ENCODE results near the gene TRIM41. TPM values are rescaled to one million over a fixed set of nuclear protein-coding genes. Genes with fewer than 3 reads are reported as not detected.

The TRIM41 gene
- total and polyA plus RNA-seq, 2 experiments from 2014 or later = 6.2 to 8.7 TPM

GRCh38 chr5:181246276-181247049 is 23.4 kb downstream of the TRIM41 start:
- peaks cover 52% of the 10 kb centered on the region for H4K20me1 ChIP-seq (replicated peaks; ENCODE audit: insufficient read depth)

GRCh38 chr5:181248277-181248676 is 25.2 kb downstream of the TRIM41 start:
- Histone ChIP-seq H3F3A (replicated peaks; ENCODE audit: low read depth) (peaks cover 15% of the 10 kb centered on the region), H3K4me1 (ENCODE audit: insufficient read depth) (peaks cover 27% of the 10 kb centered on the region), H3K4me2 (peak overlapping the region; percentile 96), H3K9me2 (ENCODE audit: insufficient read depth) (no peaks in the 10 kb centered on the region), H3K27me3 (ENCODE audit: insufficient read depth) (no peaks in the 10 kb centered on the region), H4K20me1 (replicated peaks; ENCODE audit: insufficient read depth) (peaks cover 48% of the 10 kb centered on the region), H3K36me3 (ENCODE audit: insufficient read depth) (peaks cover 16% of the 10 kb centered on the region), H3K4me3 (peak overlapping the region; percentile 100), H3K79me2 (replicated peaks; ENCODE audit: insufficient read depth) (peaks cover 84% of the 10 kb centered on the region), H2AFZ (no peak overlapping the region), H3K27ac (ENCODE audit: low read depth) (no peak overlapping the region)
- Mint-ChIP-seq H3K27me3 (ENCODE audit: insufficient read depth, low read depth, poor library complexity) (peaks cover 25% of the 10 kb centered on the region), H3K4me3 (peak overlapping the region; percentile 90), H3K4me1 (peaks cover 35% of the 10 kb centered on the region), H3K27ac (peak overlapping the region; percentile 76), H3K9me3 (peaks cover 4% of the 10 kb centered on the region; the same call in 2 of the 3 replicates), H3K36me3 (ENCODE audit: low read depth) (peaks cover 54% of the 10 kb centered on the region)
- DNase-seq (ENCODE audit: low spot score) = no peak
- no peak for ATAC-seq
- TF ChIP-seq REST (IDR thresholded peaks at IDR 0.05; ENCODE audit: unreplicated experiment) (no peak), EZH2phosphoT487 (IDR thresholded peaks at IDR 0.05; ENCODE audit: unreplicated experiment) (no peak), ZNF331 (CRISPR knock-in tag; IDR thresholded peaks at IDR 0.05; ENCODE audit: low read depth) (no peak), JUNB (IDR thresholded peaks at IDR 0.05; ENCODE audit: unreplicated experiment) (no peak), NANOG (IDR thresholded peaks at IDR 0.05; ENCODE audit: borderline replicate concordance) (no peak), STAT1 (IDR thresholded peaks at IDR 0.05; ENCODE audit: unreplicated experiment) (no peak), ETS1 (IDR thresholded peaks at IDR 0.05) (no peak), EZH2 (IDR thresholded peaks at IDR 0.05; ENCODE audit: low read depth, unreplicated experiment) (no peak), ZNF114 (CRISPR knock-in tag; IDR thresholded peaks at IDR 0.05) (no peak)

More at GRCh38 chr5:181246276-181247049, 23.4 kb downstream of the TRIM41 start:
- TF ChIP-seq STAT1 (IDR thresholded peaks at IDR 0.05; ENCODE audit: unreplicated experiment) = no peak
- peak; percentile 49; the same call in 1 of the 2 replicates for TF ChIP-seq ETS1 (IDR thresholded peaks at IDR 0.05)
- TF ChIP-seq POLR2AphosphoS5 (IDR thresholded peaks at IDR 0.05; ENCODE audit: low read depth) = peak; percentile 79
- Histone ChIP-seq H3K9me2 (ENCODE audit: insufficient read depth) (no peaks in the 10 kb centered on the region), H3F3A (replicated peaks; ENCODE audit: low read depth) (peaks cover 33% of the 10 kb centered on the region), H3K4me1 (ENCODE audit: insufficient read depth) (peaks cover 37% of the 10 kb centered on the region), H3K4me2 (peak overlapping the region; percentile 96), H2AFZ (peak overlapping the region; percentile 89), H3K4me3 (peak overlapping the region; percentile 100), H3K36me3 (ENCODE audit: insufficient read depth) (peaks cover 24% of the 10 kb centered on the region), H3K27ac (ENCODE audit: low read depth) (peak overlapping the region; percentile 99), H3K27me3 (ENCODE audit: insufficient read depth) (no peaks in the 10 kb centered on the region), H3K79me2 (replicated peaks; ENCODE audit: insufficient read depth) (peaks cover 85% of the 10 kb centered on the region)
- Mint-ChIP-seq H3K36me3 (ENCODE audit: low read depth) (peaks cover 66% of the 10 kb centered on the region), H3K9me3 (peaks cover 10% of the 10 kb centered on the region; the same call in 2 of the 3 replicates), H3K4me3 (peak overlapping the region; percentile 90), H3K4me1 (peaks cover 40% of the 10 kb centered on the region), H3K27me3 (ENCODE audit: insufficient read depth, low read depth, poor library complexity) (peaks cover 38% of the 10 kb centered on the region), H3K27ac (peak overlapping the region; percentile 88)
- peak; percentile 69 for ATAC-seq
- peak; percentile 89 for DNase-seq (ENCODE audit: low spot score)

Data from GM23338 (cell line).